ENCODE data around the gene L3MBTL4. TPM values are rescaled to one million over a fixed set of nuclear protein-coding genes. Genes with fewer than 3 reads are reported as not detected.

L3MBTL4 gene
- polyA plus RNA-seq, 3 donors, result 1.1 to 1.8 (median 1.7) TPM

DNA sequence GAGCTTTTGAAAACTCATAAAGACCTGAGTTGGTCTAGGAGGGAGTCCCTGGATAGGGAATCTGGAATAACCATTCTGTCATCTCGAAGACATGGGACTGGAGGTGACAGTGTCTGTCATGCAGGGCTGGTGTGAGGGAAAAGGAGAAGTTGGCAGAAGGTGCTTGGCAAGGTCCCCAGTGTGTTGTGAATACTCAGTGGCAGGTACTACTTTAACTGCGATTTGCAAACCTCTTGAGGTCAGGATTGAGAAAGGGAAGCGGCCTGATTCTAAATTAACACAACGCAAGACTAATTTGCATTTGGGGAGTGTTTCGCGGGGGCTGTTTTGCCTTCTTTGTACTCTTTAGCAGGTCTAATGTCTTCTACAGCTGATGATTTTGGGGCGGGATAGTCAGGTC, 442.4 kb downstream of the L3MBTL4 start:
- no peak overlapping the region for H3K27ac ChIP-seq (ENCODE audit: low read depth, low read length)
- WGBS, 3 donors, result 81 to 88% (median 82%) methylated on average over 7 of the region's 7 CpGs

DNA sequence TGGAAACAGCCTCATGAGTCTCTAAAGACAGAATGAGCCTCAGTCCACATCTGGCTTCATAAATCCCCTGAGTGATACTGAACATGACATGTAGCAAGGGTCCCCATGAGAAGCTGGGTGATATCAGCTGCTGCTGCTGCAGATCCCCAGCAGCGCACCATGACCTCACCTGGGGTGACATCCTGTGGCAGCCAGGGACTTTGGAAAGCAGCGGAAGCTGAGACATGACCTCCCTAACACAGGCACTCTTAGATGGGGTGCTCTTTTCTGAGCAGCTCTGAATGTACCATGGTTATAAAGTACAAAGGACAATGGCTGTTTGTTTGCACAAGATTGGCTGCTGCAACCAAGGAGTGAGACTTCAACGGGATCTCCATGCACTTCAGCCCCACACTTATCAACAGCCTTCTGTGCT, 444.7 kb downstream of the L3MBTL4 start:
- WGBS, 3 donors, result 50 to 66% (median 55%) methylated on average over 3 of the region's 3 CpGs
- no peak overlapping the region for H3K27ac ChIP-seq (ENCODE audit: low read depth, low read length)

DNA sequence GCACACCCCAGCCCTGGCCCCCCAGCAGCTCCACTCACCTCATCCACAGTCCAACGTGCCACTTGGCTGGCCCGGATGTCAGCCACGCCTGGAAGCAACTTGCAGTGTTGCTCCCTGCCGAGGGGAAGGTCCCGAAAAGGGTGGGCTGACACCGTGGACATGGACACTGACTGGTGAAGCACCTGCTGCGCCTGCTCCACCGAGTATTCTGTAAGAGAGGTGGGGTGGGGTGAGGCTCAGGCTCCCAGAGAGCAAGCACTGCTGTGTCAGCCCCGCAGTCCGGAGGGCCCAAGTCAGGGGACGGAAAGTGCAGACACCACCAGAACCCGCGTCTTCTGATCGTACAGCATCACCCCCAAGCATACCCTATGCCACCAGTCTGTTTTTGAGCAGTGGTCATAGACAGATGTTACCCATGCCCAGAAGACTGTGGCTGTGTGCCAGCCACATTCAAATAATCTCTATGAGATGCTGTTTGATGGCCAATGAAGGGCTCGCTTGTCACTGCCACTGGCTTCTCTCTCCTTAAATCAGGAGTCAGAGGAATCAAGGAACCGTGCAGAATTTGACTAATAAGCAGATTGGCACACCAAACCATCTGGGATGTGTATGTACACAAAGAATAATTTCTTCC, 445.2 kb downstream of the L3MBTL4 start:
- WGBS, 3 donors, result 88 to 92% (median 91%) methylated on average over 16 of the region's 16 CpGs
- no peak overlapping the region for H3K27ac ChIP-seq (ENCODE audit: low read depth, low read length)

DNA sequence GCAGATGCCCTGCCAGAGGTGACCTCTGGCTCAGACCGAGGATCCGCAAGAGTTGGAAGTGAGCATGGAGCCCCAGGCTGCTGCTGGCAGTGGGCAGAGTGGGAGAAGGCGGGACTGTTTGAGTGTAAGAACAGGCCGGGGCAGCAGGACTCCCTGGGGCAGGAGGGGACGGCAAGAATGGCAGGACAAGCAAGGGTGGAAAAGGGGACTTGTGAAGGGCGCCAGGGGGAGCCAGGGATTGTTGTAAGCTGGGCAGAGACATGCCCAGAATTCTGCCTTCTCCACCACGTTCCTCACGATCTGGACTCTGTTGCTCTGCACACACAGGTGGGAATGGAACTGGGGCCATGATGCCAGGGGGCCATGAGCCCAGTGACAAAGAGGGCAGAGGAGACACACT, 447.0 kb downstream of the L3MBTL4 start:
- WGBS, 3 donors, result 88 to 95% (median 92%) methylated on average over 8 of the region's 8 CpGs
- H3K27ac ChIP-seq (ENCODE audit: low read depth, low read length), result no peak overlapping the region

DNA sequence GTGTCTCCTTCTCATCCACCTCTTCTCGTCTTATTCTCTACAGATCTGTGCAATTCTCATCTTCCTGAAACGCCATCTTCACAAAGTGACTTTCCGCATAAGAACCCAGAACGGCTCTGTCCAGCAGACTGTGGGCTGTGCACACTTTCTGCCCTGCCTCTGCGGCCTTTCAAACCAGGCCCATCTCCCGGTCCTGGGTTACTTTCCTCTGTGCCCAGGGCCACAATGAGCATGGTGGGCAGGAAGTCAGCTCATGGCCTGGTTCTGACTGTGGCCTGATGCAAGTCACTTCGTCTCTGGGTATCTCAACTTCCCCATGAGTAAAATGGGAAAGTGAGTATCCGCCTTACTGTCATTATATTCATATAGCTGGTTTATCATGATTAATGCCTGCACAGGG, 447.7 kb downstream of the L3MBTL4 start:
- WGBS, 3 donors, result 86 to 93% (median 92%) methylated on average over 8 of the region's 8 CpGs

DNA sequence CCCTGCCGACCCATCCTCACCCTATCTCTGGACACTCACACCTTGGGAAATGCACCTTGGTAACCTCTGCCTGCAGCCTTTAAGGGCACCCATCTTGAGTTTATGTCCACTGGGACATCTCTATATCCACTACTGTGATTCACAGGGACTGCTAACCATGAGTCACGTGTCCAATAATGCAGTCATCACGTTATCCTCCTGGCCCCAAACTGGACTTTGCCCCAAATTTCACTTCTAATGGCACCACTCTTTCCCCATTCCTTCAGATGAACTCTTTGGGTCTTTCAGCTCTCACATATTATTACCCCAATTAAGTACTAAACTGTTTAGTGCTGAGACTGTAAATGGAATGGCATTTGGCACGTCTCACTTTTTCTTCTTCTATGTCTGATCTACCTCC, 448.2 kb downstream of the L3MBTL4 start:
- 82 to 86% (median 83%) methylated on average over 4 of the region's 4 CpGs for WGBS, 3 donors
- H3K27ac ChIP-seq (ENCODE audit: low read depth, low read length), result no peak overlapping the region

More for the DNA sequence above, 447.7 kb downstream of the L3MBTL4 start:
- no peak overlapping the region for H3K27ac ChIP-seq (ENCODE audit: low read depth, low read length)

DNA sequence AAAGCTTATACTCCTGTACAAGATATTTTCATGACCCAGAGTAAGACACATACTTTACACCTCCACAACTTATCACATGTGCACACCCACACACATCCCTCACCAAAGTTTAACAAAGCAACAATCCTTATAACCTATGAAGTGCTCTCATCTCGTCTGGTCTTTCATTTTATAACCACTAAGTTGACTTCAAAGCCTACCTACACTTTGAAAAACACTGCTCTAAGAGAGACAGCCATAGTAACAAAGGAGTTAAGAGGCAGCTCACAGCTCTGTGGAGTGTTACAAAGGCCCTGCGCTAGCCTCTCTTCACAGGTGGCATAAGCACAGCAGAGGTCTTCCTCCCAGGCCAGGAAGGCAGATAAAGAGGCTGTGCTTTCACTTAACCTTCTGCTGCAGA, 449.7 kb downstream of the L3MBTL4 start:
- no peak overlapping the region for H3K27ac ChIP-seq (ENCODE audit: low read depth, low read length)
- WGBS, 3 donors, result 51 to 83% (median 69%) methylated on average over 2 of the region's 2 CpGs

- WGBS, 3 donors, result 78 to 90% (median 80%) methylated on average over 5 of the region's 5 CpGs
- H3K27ac ChIP-seq (ENCODE audit: low read depth, low read length), result no peak overlapping the region
These were observed 450.1 kb downstream of the L3MBTL4 start for GRCh38 chr18:5964596-5964995.

- H3K27ac ChIP-seq (ENCODE audit: low read depth, low read length), result no peak overlapping the region
- 64 to 82% (median 74%) methylated on average over 8 of the region's 8 CpGs for WGBS, 3 donors
These were observed 450.6 kb downstream of the L3MBTL4 start for GRCh38 chr18:5964108-5964507.

- H3K27ac ChIP-seq (ENCODE audit: low read depth, low read length), result no peak overlapping the region
- WGBS, 3 donors, result 89 to 93% (median 92%) methylated on average over 7 of the region's 7 CpGs
These were observed 451.4 kb downstream of the L3MBTL4 start for GRCh38 chr18:5963267-5963666.

GRCh38 chr18:5962362-5962761, 452.3 kb downstream of the L3MBTL4 start:
- H3K27ac ChIP-seq (ENCODE audit: low read depth, low read length), result no peak overlapping the region
- 47 to 55% (median 48%) methylated on average over 6 of the region's 6 CpGs for WGBS, 3 donors

GRCh38 chr18:5961828-5962150, 452.9 kb downstream of the L3MBTL4 start:
- no peak overlapping the region for H3K27ac ChIP-seq (ENCODE audit: low read depth, low read length)
- 84 to 93% (median 91%) methylated on average over 3 of the region's 3 CpGs for WGBS, 3 donors

DNA sequence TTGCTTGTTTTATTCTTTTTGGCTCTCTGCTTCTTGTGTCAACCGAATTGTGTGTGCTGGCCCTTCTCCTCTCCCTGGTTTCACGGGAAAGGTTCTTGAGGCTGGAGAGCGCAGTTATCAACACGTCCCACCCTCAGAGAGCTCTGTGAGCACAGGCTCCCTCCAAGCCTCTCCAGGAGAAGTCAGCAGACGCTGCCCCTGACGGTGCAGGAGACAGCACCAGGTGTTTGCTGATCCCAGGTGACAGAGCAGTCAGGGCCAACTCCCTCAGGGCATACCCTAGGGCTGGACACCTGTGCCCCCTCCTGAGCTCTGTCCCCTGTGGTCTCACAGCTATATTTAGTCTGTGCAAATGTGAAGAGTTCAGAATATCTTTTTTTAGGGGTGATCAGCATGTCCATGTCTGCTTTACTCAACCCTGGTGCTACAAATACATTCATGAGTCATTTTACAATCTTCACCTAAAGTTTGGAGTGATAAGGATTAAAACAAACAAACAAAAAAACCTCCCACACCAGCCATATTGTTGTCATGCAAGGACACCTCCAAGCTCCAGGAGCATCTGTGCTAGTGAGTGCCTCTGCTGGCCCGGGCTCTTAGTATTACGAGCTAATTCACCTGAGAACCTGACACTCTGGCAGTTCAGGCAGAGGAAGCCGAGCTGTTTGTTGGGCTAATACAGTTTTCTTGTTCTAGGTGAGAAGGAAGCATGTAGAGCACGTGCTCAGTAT, 453.4 kb downstream of the L3MBTL4 start:
- H3K27ac ChIP-seq (ENCODE audit: low read depth, low read length), result no peak overlapping the region
- WGBS, 3 donors, result 53 to 89% (median 78%) methylated on average over 10 of the region's 10 CpGs

- 91 to 93% (median 93%) methylated on average over 6 of the region's 6 CpGs for WGBS, 3 donors
- no peak overlapping the region for H3K27ac ChIP-seq (ENCODE audit: low read depth, low read length)
These were observed 455.9 kb downstream of the L3MBTL4 start for GRCh38 chr18:5958822-5959221.

- WGBS, 3 donors, result 82 to 92% (median 84%) methylated on average over 5 of the region's 5 CpGs
- no peak overlapping the region for H3K27ac ChIP-seq (ENCODE audit: low read depth, low read length)
These were observed 458.9 kb downstream of the L3MBTL4 start for GRCh38 chr18:5955861-5956260.

GRCh38 chr18:5951515-5952091, 463.1 kb downstream of the L3MBTL4 start:
- WGBS, 3 donors, result 77 to 86% (median 83%) methylated on average over 4 of the region's 4 CpGs
- H3K27ac ChIP-seq (ENCODE audit: low read depth, low read length), result no peak overlapping the region

- H3K27ac ChIP-seq (ENCODE audit: low read depth, low read length), result no peak overlapping the region
- WGBS, 3 donors, result 0 to 13% (median 2%) methylated on average over 1 of the region's 1 CpG
These were observed 465.9 kb downstream of the L3MBTL4 start for GRCh38 chr18:5948781-5949180.

DNA sequence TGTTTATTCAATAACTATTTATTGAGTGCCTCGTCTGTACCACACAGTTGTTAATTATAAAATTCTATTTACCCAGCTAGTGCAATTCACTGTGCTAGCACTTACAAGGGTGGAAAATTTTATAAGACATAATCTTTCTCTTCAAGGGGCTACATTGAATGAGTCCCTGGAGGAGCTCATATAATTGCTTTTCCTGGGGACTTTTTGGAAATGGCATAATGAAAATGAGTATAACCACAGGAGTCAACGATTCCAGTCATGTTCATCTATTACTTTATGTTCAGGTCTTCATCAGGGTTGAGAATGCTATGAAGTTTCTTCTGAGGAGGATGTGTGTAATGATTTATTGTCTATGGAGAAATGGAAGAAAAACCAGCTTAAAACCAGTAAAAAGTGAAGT, 466.5 kb downstream of the L3MBTL4 start:
- WGBS, 3 donors, result 52 to 65% (median 60%) methylated on average over 2 of the region's 2 CpGs
- H3K27ac ChIP-seq (ENCODE audit: low read depth, low read length), result no peak overlapping the region

- 77 to 96% (median 83%) methylated on average over 3 of the region's 3 CpGs for WGBS, 3 donors
- no peak overlapping the region for H3K27ac ChIP-seq (ENCODE audit: low read depth, low read length)
These were observed 470.3 kb downstream of the L3MBTL4 start for GRCh38 chr18:5944448-5944847.

GRCh38 chr18:5943514-5943913, 471.2 kb downstream of the L3MBTL4 start:
- no peak overlapping the region for H3K27ac ChIP-seq (ENCODE audit: low read depth, low read length)
- 50 to 62% (median 62%) methylated on average over 5 of the region's 5 CpGs for WGBS, 3 donors
